HG03064 (cell line): ENCODE results near the gene TMEM255A.
"Not testable (repeated sequence)": the region's sequence is repeated elsewhere in the genome, so short reads cannot be mapped to it uniquely, and the experiment has no call there.

Experiments used
- ATAC-seq: cut with Tn5 transposase; IDR thresholded peaks from one replicate; pipeline ENCODE4 v1.9.1; 2021; ENCODE audit warnings: low read depth; ENCODE audit not compliant: unreplicated experiment

The TMEM255A gene

DNA sequence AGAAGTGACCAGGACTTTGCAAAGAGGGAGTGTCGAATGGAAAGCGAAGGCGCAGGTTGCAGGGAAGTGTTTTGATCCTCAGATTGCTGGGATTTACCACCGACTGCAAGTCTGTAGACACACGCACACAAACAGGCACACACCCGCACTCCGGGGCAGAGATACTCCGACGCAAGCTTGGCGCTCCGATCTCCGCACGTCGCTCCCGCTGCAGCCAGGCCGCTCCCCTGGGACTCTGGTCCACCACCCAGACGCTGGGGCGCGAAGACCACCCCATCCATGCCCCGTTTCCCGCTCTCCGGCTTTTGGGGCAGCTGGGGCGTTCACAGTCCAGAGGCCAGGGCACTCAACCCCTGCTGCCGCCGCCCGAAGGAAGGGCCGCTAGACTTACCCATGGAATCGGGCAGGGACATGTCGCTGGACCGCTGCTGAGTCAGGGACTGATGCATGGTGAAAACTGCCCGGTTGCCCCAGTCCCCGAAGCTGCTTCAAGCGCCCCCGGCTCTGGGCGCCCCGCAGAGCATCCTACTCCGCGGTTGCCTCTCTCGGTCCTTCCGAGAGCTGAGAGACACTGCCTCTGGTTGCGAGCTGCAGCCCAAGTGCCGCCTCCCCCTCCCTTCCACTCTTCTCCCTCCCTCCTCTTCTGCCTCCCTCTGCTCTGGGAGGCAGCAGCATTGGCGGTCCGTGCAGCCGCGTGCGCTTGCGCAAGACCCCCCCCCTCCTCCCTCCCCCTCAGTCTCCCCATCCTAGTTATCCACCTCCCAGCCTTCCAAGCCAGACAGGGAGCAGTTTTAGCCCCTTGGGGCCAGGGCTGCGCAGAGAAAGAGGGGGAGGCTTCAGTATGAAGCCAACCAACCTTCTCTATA, at the start of gene TMEM255A:
TSS of gene TMEM255A (minus strand) at position 601 of the 866 bp plus-strand sequence. CDS start at position 449, 152 bp downstream.
- ATAC-seq = no peak

DNA sequence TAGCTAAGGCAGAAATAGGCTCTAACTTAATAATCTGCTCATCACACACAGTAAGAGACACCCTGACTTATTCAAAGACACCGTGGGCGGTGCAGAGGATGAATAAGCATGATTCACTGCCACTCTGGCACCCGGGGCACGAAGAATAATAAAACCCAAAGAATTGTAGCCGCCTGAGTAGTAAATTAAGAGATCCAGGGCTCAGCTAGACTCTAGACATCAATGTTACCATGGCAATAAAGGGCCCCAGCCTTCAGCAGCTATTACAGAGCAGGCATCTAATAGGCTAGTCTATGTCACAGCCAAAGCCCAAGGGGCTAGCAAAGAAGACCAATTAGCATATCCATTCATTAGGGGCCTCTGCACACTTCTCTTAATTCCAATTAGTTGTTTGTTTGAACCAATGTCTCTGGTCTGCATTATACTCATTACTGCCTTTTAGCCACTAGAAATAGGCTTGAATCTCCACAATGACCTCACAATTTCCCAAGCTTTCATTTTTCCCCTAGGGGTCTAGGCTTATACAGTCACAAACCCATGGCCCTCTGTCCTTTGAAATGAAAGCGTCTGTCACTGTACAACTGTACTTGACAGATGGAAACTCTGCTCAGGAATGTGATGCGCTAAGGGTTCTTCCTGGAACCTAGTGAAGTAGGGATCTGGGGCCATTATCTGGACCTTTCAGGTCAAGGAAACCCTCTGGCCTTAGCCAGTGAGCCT, 47.6 kb upstream of the TMEM255A start:
- no peak for ATAC-seq

GRCh38 chrX:120357186-120357585, 45.9 kb upstream of the TMEM255A start:
- ATAC-seq = no peak

- no peak for ATAC-seq
Measured at GRCh38 chrX:120356084-120356483, 44.8 kb upstream of the TMEM255A start.

DNA sequence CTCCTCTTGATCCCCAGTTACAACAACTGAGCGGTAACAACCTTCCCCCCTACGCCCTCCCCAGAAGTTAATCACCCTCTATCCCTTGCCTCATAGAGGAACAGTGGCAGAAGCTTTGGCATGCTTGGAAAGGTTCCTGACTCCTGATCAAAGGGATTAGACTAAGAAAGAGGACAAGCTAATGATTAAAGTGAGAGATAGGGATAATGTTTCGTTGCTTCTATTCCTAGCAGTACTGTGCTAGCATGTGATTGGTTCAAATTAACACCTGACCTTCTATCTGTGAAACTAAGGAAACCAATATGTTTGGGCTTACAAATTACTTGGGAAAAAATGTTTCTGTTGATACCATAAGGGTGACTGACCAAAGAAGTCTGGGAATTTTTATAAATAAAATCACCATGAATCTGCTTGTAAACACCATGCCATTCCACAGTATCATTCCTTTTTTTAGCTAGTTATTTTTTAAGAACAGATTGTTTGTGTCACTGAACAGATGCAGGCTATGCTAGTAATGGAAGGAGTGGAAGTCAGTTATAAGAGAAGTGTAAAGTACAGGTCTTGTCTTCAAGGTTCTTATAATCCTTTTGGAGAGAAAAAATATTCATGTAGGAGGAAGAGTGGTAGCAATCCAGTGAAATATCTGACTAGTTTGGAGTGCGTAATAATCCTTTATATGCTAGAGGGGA, 39.3 kb upstream of the TMEM255A start:
- ATAC-seq = no peak

DNA sequence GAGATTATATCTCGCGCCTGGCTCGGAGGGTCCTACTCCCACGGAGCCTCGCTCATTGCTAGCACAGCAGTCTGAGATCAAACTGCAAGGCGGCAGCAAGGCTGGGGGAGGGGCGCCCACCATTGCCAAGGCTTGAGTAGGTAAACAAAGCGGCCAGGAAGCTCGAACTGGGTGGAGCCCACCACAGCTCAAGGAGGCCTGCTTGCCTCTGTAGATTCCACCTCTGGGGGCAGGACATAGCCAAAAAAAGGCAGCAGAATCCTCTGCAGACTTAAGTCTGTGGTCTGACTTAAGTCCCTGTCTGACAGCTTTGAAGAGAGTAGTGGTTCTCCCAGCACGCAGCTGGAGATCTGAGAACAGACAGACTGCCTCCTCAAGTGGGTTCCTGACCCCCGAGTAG, 33.3 kb upstream of the TMEM255A start:
- ATAC-seq = not testable (repeated sequence)

DNA sequence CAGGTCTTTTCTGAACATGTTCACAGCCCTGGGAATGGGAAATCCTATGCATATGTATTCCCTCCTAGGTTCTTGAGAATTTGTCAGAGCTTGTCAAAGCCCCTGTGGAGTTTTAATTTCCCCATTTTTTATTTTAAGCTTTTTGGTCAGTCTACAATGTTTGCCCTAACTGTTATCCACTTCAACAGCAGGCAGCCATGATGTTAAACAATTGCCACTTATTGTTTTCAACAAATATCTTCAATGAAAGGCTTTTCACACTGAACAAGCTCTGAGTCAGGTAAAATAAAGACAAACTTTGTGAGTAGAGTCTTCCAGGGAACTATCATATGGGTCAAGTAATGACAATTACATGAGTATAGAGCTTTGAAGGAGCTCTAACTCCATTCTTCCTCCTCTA, 25.6 kb upstream of the TMEM255A start:
- ATAC-seq = no peak

- ATAC-seq = no peak
Measured at GRCh38 chrX:120335289-120335688, 24.0 kb upstream of the TMEM255A start.

DNA sequence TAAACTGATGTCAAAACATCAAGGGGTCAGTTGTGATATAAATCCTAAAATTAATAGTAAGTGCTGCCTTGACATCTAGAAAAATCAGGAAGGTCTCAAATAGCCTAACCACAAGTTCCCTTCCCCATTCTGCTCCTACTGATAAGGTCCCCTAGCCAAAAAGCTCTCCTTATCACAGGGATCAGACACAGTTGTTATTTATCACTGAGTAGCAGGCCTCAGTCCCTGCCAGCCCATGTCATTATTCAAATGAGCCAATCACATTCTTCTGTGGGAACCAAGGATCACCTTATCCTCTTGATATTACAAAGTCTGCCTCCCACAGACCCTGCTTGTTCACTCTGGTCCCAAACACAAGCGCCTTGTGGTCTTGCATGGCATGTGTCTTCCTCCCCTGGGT, 23.3 kb upstream of the TMEM255A start:
- ATAC-seq = no peak

- no peak for ATAC-seq
Measured at GRCh38 chrX:120334151-120334550, 22.9 kb upstream of the TMEM255A start.

DNA sequence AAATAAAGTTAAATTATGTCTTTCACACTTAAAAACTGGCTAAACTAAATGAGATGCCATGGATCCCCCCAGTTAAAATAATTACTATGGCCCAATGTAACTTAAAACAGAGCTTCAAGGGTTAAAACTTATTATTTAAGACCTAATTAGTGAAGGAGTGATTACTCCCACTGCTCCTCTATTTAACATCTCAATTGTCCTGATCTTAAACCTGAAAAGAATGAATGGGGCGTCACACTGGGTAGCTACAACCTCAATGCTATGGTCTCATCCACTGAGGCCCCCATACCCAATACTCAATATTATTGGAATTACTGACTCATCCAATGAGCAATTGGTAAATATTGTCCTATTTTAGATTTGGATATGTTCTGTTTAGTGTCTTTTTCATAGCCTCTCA, 21.1 kb upstream of the TMEM255A start:
- no peak for ATAC-seq

- no peak for ATAC-seq
Measured at GRCh38 chrX:120331116-120331515, 19.9 kb upstream of the TMEM255A start.

GRCh38 chrX:120321520-120322281, 10.4 kb upstream of the TMEM255A start:
- ATAC-seq = no peak

DNA sequence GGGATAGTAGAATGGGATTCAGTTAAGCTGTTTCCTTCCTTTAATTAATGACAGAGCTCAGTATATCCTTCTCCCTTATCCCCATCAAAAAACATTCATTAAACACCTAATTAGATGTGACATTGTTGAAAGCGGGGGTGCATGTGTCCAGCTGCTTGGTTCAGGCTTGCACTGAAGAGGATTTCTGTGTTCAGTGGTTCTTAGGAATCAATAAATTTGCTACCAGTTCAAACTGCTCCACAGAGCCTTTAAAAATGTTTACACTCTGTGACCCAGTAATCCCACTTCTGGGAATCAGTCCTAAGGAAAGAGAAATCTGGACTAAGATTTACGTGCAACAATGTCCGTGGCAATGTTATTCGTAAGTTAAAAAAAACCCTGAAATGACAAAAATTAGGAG, 7.2 kb upstream of the TMEM255A start:
- no peak for ATAC-seq

DNA sequence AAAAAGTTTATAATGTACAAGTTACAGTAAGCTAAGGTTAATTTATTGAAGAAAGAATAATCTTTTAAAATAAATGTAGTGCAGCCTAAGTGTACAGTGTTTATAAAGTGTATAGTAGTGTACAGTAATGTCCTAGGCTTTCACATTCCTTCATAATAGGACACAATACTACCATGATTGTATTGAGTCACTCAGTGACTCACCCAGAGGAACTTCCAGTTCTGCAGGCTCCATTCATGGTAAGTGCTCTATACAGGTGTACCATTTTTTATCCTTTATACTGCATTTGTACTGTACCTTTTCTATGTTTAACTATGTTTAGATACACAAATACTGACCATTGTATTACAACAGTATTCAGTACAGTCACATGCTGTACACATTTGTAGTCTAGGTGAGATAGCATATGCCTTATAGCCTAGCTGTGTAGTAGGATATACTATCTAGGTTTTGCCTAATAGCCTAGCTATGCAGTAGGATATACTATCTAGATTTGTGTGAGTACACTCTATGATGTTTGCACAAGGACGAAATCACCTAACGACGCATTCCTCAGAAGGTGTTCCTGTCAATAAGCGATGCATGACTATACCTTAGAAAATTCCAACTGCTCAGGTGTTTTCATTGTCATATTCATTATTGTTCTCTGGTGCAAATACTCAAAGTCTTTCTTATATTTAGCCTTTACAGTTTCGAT, 5.5 kb upstream of the TMEM255A start:
- ATAC-seq = no peak

DNA sequence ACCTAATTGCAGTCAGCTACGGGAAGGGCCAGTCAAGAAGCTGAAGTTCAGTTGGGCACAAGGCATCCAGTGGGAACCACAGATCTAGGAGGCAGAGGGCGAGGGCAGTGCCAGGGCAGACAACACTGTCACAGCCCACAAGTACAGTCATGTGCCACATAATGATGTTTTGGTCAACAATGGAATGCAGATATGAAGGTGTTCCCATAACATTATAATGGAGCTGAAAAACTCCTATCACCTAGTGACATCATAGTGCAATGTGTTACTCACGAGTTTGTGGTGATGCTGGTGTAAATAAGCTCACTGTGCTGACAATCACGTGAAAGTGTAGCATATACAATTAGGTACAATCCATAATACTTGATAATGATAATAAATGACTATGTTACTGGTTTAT, 4.5 kb upstream of the TMEM255A start:
- ATAC-seq = no peak

GRCh38 chrX:120311727-120312063, 434 bp upstream of the TMEM255A start:
- no peak for ATAC-seq

GRCh38 chrX:120309873-120310705, 1.2 kb downstream of the TMEM255A start:
- no peak for ATAC-seq
